ENCODE results near the gene CD79B. TPM values are rescaled to one million over a fixed set of nuclear protein-coding genes. Genes with fewer than 3 reads are reported as not detected.

The CD79B gene
- total and polyA plus RNA-seq, 9 of the 15 experiments (the other 6 are each of a cell fraction or from before 2014, with no cell fraction given), result 0.15 to 0.62 (median 0.44) TPM; not detected in 2

GRCh38 chr17:63919311-63919723 is 12.8 kb downstream of the CD79B start (continued):
- TF ChIP-seq MGA (IDR thresholded peaks at IDR 0.05), result no peak
- TF ChIP-seq SREBF1 (IDR thresholded peaks at IDR 0.05; ENCODE audit: borderline replicate concordance, low read depth, low read length), result no peak
- TF ChIP-seq CHAMP1 (IDR thresholded peaks at IDR 0.05), result no peak
- no peak for TF ChIP-seq ZNF699 (CRISPR knock-in tag; IDR thresholded peaks at IDR 0.05; ENCODE audit: insufficient replicate concordance)
- peak; percentile 84 for TF ChIP-seq DEAF1 (CRISPR knock-in tag; IDR thresholded peaks at IDR 0.05)
- TF ChIP-seq MAFF (IDR thresholded peaks at IDR 0.05; ENCODE audit: low read length), result no peak
